ENCODE measurements around the gene ZNF112.

ZNF112 gene

GRCh38 chr19:44282846-44283245 is 73.6 kb downstream of the ZNF112 start:
- DNase-seq (ENCODE audit: low read depth in 2 of 2) = no peak

- no peak for DNase-seq (ENCODE audit: low read depth in 2 of 2)
Measured at GRCh38 chr19:44280916-44281315, 75.6 kb downstream of the ZNF112 start.

- no peak for DNase-seq (ENCODE audit: low read depth in 2 of 2)
Measured at GRCh38 chr19:44278181-44278690, 78.2 kb downstream of the ZNF112 start.

GRCh38 chr19:44277331-44277730 is 79.1 kb downstream of the ZNF112 start:
- DNase-seq (ENCODE audit: low read depth in 2 of 2) = no peak
